Stimulated activated CD4-positive, alpha-beta T cell treated with anti-CD3 and anti-CD28 coated beads, TNF-alpha, amount 100 ng/mL, for 1 hour (primary cell): ENCODE results near the gene DAZAP1.
"Not testable (repeated sequence)": the region's sequence is repeated elsewhere in the genome, so short reads cannot be mapped to it uniquely, and the experiment has no call there.

Experiments
- DNase-seq, 3 donors: peaks; one replicate each; pipeline ENCODE4 v3.0.0-alpha.2; 2020; ENCODE audit warnings: low read depth in 3 of 3, low spot score in 1 of 3

The DAZAP1 gene

DNA sequence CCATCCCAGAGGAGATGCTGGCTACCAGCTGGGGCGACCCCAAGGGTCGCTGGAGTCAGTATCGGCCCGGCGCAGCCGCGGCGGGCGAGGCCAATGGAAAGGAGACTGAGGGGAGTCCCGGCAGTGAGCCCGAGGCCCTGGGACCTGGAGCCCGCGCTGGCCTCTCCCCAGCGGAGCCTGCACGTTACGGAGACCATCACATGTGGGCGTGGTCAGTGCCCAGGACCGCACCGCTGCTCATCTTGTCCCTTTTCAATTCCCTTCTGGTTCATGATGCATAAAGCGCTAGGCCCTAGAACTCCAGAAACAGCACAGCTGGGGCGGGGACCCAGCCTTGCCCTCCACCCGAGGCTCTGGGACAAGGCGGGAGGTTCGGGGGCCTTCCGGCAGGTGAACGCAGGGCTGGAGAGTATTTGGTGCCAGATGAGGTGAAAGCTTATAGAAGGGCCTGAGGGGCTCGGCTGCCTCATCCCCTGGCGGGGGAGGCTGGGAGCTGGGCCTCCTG, 63.7 kb downstream of the DAZAP1 start:
- no peak for DNase-seq

DNA sequence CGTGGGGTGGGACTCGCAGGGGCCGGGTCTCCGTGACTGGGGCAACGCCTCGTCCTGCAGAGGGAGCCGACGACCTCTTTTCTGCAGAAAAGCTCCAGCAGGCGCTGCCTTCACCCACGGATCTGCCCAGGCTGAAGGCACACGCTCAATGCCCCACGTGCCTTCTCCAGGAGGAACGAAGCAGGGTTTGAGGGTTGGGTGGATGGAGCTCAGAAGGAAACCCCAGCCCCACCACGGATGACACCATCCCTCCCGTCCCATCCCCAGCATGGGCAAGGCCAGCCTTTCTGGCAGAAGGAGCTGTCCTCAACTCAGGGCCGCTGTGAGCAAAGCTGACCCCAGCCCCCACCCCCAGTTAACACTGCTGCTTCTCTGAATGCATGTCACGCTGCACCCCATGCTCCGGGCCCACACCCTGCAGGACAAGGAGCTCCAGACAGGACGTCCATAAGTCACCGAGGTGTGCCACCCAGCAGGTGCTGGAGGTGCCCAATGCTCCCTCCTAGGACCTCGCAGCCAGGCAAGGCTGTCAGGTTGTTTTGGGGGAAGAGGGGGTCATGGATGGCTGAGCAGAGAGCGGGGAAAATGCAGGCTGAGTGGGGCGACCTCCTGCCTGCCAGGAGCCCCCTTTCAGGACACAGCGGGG, 64.3 kb downstream of the DAZAP1 start:
- no peak for DNase-seq

DNA sequence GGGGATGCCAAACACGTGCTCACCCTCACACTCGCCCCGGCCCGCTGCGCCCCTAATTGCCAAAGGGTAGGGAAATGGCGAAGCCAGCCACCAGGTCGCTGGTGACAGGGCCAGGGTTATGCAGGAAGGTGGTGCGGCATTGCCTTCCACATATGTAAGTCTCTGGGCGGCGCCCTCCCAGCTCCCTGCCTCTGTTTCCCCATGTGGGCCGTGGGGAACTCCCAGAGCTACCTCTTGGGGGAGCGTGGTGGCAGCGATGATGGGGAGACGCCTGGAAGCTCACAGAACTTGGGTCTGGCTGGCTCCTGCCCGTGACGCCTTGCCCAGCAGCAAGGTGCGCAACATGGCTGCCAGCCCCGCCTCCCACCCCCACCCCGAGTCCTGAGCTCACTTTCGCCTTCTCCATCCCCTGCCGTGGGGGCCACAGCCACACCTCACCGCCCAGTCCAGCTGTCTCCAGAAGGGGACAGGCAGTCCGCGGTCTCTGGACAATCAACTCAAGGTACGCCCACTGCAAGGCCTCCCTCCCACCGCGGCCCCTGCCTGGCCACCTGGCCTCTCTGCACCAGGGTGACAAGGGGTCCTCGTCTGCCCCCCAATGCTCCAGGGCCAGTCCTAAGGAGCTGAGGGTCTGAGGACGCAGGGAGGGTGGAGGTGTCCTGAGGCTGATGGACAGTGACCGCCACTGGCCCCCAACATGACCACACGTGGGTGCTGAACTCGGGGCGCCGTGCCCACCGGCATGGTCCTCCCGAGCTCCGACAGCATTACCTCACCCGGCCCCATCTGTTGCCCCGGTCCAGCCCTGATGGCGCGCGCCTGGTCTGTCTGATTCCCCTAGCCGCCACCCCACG, 65.1 kb downstream of the DAZAP1 start:
- DNase-seq: no peak

DNA sequence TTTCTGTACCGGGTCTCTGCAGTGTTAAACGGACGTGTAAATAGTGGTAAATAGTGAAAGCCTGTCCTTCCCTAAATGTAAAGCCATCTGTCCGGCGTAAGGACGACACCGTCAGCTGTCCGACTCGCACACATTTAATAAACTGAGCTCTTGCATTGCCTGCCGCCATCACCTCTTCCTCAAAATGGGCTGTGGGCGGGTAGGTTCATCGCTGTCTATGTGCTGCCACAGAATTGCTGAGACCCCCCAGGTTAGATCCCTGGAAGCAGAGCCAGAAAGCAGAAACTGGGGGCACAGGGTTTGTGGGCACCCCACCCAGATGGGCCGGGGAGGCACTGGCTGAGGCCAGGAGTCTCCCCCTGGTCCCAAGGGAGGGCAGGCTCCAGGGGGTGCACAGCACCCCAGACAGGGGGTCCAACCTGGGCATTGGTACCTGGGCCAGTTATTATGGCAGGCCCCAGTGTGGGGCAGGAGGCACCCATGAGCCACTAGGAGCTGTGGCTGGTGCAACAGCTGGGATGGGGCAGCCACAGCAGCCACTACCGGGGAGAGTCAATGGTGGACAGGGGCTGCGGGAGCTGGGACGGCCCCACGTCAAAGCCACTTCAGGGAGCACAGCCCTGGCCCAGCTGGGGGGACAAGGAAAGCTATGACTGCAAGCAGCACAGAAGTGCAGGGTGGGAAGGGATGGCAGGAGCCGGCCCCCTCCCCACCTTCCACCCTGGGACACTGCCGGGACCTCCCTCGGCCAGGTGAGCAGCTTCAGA, 65.9 kb downstream of the DAZAP1 start:
- no peak for DNase-seq

DNA sequence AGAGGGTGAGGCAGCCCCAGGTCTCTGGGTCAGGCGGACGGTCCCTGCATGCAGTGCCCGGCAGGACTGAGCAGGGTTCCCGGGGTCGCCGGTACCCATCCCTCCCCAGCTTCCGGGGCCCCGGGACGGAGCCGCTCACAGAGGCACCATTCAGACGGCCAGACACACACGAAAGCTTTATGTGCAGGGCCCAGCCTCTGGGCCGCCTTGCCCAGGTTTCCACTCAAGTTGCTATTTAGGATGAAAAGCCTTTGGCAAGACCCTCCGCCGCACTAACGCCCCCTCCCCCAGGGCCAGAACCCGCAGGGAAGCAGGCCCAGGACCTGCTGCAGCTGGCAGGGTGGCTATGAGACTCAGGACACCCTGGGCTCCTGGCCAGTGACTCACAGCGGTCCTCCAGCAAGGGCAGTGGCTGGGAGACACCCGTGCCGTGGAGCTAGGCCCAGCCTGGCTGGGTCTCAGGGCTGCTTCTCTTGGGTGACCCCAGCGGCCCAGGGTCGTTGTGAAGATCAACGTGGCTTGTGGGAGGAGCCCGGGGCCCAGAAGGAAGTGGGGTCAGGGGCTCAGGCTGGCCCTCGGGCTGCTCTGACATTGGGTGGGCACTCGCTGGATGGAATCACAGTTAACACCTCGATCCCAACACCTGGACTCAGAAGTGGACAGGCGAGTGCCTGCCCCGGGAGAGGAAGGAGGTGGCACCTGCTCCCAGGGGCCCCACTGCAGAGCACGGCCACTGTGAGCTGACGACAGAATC, 66.8 kb downstream of the DAZAP1 start:
- no peak for DNase-seq

DNA sequence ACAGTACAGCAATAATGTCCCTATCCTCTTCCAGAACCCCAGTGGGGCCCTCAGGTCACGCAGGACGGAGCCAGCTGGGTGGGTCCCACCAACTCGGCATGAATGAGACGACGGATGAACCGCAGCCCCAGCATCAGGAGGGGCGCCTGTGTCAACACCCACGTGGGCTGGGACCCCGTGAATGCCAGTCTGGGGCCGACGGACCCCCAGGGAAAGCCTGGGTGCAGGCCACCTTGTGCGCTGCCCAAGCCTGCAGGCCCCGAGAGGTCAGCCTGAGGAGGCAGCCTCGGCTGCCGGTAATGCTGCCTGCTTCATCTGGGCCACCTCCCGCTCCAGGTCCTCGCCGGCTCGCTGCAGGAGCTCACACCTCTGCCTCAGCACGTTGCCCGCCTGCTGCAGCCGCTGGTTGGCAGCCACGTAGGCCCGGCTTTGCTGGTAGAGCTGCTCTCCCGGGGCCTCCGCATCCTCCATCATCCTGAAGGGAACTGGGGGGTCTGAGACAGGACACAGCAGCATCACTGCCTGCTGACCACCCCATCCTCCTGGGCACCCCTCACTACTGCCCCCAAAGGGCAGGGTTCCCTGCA, 67.5 kb downstream of the DAZAP1 start:
- no peak for DNase-seq

DNA sequence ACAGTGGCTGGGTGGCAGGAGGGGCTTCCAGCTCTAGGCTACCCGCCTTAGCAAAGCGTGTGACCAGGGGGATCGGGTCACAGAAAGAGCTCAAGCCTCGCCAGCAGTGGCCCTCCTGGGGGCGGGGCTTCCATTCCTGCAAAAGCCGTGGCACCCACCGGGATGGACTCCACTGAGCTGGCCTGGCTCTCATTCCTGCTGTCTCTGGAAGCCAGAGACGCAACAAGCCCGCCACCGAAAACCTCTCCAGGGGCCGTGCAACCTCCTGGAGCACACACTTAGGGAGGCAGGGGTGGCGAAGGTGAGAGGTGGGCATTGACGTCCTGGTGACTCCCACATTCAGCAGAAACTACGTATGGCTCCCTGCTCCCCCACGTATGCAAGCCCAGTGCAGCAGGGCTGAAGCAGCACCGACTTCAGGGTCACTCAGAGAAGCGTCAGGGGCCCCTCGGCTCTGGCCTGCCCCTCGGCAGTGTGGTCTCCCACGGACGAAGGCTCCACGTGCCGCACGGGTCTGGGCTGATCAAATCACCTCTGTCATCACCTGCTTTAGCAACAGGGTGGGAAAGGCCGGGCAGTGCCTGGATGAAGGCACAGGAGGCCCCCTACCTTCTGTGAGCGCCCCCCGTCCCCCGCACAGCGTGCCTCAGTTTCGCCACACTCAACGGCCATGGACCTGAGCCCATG, 68.5 kb downstream of the DAZAP1 start:
- no peak for DNase-seq

DNA sequence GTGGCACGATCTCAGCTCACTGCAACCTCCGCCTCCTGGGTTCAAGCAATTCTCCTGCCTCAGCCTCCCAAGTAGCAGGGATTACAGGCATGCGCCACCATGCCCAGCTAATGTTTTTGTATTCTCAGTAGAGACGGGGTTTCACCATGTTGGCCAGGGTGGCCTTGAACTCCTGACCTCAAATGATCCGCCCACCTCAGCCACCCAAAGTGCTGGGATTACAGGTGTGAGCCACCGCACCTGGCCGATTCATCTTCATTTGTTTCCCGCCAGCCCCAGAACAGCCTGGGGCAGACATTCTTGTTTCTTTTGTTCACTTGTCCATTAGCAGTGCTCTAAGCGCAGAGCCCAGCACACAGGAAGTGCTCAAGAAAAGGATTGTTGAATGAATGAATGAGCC, 69.7 kb downstream of the DAZAP1 start:
- DNase-seq: not testable (repeated sequence)

DNA sequence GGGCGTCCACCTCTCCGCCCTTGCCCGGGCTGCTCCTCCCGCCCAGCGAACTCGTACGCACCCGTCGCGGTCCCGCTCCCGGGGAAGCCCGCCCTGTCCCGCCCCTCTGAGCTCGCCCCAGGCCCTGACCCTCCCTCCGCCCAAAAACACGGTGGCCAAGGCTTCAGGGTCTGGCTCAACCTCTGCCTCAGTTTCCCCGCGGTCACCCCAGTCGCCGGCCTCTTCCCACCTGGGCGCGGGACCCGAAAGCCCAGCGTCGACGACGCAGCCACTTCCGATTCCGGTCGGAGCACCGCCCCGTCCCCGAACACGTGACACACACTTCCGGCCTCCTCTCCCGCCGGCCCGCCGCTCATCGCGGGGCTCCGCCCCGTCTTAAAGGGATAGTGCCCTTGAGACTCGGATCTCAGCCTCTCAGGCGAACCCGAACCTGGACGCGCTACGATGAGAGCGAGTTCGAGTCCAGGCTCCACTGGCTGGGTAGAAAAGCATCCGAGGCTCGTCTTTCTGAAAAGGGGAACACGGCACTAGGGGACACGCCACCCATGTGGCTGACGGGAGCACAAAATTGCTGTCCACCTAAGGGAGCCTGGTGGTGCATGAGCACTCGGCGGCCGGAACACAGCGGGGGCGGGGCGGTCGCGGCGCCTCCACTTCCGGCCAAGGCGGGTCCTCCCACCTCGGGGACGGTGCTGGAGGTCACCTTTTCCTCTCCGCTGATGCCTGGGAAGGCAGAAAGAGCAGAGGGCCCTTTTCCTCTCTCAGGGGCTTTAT, 71.7 kb downstream of the DAZAP1 start, which contains the start of gene C19orf25:
TSS of gene C19orf25 (minus strand) at position 282 of the 774 bp plus-strand sequence. CDS start 312 bp downstream, outside the sequence.
- DNase-seq: peak; percentile 61 to 86 (median 80)

DNA sequence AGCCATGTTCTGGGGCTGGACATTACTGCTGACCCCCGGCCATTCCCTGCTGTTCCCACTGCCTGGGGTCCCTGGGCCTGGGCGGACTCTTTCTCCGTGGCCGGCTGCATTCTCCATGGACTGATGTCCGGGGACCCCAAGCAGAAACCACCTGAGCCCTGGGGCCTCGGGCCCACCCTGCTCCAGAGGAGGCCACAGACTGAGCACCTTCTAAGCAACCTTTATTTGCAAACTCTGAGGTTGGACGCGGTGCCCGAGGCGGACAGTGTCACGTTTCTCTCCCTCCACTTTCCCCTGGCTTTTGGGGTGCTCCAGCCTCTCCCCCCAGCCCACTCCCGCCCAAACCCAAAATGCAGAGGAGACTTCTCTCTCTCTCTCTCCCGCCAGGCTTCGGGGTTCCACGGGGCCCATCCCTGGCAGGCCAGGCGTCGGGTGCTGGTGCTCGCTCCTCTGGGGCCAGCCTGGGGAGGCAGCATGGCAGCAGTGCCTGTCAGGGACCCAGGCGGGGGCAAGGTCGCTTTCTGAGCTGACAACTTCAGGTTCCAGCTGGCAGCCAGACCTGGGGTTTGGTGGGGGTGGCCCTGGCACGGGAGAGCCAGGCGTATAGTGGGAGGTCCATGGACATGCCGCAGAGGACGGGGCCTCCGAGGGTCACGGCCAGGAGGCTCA, 74.0 kb downstream of the DAZAP1 start:
- DNase-seq: no peak

DNA sequence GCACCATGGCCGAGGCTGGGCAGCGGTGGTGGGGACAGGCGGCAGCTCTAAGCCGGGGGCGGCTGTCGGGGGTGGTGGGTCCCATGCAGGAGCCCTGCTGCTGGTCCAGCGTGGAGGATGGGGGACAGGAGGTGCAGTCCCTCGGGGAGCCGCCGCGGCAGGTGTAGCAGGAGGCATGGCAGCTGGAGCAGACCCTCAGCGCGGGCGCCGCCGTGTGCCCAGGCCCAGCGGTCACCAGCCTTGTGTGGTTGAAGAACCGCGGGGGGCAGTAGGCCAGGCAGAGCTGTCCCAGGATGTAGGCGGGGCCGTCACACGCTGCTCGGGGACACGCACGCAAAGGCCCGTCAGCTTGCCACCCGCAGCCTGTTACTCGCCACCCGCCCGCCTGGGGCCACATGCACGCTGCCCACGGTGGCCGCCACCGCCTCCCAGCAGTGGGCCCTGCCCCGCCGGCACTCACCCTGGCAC, 74.5 kb downstream of the DAZAP1 start:
- DNase-seq: no peak

DNA sequence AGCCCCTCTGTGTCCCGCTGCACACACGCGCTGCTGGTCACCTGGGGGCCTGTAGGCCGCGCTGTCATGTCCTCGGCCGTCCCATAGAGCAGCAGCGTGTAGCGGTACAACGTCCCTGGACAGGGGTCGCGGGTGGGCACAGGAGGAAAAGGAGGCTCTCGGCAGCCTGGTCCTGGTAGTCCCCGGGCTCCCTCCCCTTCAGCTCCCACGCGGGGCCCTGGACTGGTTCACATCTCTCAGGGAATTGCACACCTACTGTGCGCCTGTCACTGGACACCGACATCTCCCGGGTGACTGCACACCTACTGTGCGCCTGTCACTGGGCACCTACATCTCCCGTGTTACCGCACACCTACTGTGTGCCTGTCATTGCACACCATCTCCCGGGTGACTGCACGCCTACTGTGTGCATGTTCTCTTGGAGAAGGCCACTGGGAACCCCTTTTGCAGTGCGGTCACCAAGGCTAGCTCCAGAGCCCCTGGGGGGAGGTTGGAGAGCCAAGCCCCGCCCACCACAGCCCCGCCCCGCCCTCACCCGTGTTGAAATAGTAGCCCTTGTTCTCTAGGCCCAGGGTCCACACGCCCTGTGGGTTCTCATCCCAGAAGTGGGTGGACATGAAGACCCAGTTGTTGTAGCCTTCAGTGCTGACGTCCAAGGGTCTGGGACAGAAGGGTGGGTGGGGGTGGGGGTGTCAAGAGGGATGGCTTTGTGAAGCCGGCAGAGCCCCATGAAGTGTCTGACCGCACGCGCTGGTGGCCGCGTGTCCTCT, 75.2 kb downstream of the DAZAP1 start:
- no peak for DNase-seq

DNA sequence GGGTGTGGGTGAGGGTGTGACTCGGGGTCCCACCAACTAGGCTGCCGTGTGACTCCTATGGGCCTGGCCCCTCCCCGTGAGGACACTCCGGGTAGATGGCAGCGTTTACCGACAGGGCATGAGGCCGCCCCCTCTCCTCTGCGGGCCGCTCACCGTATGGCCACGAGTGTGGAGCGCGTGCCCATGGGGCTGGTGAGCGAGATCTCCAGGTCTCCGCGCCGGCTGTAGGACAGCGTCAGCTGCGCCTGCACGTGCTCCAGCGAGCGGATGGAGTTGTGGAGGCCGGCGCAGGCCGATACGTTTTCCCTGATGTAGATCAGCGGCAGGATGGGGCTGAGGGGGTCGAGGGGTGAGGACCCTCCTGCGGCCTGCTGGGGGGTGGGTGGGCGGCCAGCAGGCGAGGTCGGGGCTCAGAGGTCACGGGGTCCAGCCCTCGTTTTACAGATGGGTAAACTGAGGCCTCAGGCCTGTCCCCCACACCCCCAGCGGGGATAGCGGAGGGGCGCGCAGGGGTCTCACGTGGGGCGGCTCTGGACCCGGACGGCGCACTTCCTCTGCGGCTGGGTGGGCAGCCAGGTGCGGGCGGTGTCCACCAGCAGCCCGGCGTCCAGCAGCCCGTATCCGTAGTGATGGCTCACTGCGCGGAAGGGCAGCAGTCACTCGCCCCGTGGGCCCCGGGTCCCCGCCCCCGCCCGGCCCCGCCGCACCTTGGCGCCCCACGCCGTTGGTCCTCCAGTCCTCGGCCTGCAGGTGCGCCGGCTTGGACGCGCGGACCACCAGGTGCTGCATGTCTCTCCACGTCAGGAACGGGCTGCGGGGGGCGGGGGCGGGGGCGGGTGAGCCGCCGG, 76.0 kb downstream of the DAZAP1 start:
- DNase-seq: no peak

DNA sequence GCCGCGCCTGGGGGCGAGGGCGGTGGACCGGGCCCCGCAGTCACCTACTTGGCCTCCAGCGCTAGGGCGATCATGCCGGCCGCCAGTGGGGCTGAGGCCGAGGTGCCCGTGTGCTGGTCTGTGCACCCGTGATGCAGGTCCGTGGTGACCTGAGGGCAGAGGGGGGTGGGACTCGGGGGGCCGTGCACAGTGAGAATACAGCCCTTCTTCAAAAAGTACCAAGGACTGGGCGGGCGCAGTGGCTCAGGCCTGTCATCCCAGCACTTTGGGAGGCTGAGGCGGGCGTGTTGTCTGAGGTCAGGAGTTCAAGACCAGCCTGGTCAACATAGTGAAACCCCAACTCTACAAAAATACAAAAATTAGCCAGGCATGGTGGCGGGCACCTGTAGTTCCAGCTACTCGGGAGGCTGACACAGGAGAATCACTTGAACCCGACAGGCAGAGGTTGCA, 76.6 kb downstream of the DAZAP1 start:
- no peak for DNase-seq
